ENCODE measurements around the gene GABARAP. TPM values are rescaled to one million over a fixed set of nuclear protein-coding genes. Genes with fewer than 3 reads are reported as not detected.

The GABARAP gene
- total and polyA plus RNA-seq, 10 of the 15 experiments (the other 5 are each of a cell fraction or from before 2014, with no cell fraction given) = 134 to 613 (median 285) TPM

DNA sequence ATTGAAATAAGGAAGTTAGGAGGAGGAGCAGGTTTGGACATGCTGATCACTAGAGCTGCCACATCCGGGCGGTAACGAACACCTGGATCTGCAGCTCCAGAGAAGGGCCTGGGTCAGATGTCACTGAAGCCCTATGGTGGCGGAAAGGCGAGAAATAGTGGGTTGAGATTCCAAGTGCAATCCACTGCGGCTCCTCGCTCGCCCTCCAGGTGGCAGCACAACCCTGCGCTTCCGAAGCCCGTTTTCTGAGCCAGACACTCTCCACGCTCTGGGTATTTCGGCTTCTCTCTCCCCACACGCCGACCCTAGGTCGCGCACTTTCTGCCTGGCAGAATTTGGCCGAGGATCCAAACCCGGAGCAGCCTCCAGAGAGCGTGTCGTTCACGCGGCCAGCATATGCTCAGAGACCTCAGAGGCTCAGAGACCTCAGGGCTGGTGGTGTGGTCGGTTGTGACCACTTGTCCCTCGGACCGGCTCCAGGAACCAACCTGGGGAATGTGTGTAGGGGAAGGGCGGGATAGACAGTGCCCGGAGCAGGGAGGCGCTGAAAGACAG lies 38.3 kb upstream of the GABARAP start (continued):
- TF ChIP-seq, protein P1, sequence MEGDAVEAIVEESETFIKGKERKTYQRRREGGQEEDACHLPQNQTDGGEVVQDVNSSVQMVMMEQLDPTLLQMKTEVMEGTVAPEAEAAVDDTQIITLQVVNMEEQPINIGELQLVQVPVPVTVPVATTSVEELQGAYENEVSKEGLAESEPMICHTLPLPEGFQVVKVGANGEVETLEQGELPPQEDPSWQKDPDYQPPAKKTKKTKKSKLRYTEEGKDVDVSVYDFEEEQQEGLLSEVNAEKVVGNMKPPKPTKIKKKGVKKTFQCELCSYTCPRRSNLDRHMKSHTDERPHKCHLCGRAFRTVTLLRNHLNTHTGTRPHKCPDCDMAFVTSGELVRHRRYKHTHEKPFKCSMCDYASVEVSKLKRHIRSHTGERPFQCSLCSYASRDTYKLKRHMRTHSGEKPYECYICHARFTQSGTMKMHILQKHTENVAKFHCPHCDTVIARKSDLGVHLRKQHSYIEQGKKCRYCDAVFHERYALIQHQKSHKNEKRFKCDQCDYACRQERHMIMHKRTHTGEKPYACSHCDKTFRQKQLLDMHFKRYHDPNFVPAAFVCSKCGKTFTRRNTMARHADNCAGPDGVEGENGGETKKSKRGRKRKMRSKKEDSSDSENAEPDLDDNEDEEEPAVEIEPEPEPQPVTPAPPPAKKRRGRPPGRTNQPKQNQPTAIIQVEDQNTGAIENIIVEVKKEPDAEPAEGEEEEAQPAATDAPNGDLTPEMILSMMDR (IDR thresholded peaks at IDR 0.05 in 2 of 3, conservative IDR thresholded peaks at IDR 0.05 in 1 of 3; ENCODE audit: control insufficient read depth in 2 of 3, extremely low read depth in 1 of 3, insufficient read depth in 1 of 3, low read depth in 3 of 3, low read length in 3 of 3) = peak; percentile 96 to 98 (median 98); a peak in 5 of 6 replicates
- TF ChIP-seq EP300 (IDR thresholded peaks at IDR 0.05; ENCODE audit: borderline replicate concordance in 1 of 2, control insufficient read depth in 1 of 2, low read depth in 2 of 2, low read length in 2 of 2) (no peak), WRNIP1 (IDR thresholded peaks at IDR 0.05; ENCODE audit: borderline replicate concordance, low read depth, low read length) (0 out of 2 replicates have a peak, but pooled peaks have one; percentile 75), PAX5 (IDR thresholded peaks at IDR 0.05; ENCODE audit: borderline replicate concordance, low read depth, low read length) (peak; percentile 46; the same call in 1 of the 2 replicates), CBFB (IDR thresholded peaks at IDR 0.05; ENCODE audit: low read depth) (no peak), YY1 (IDR thresholded peaks at IDR 0.05; ENCODE audit: low read depth, low read length) (peak; percentile 77; the same call in 1 of the 2 replicates), ETV6 (conservative IDR thresholded peaks at IDR 0.05 in 1 of 2, IDR thresholded peaks at IDR 0.05 in 1 of 2; ENCODE audit: borderline replicate concordance in 1 of 2, low read depth in 1 of 2) (no peak), ZNF622 (IDR thresholded peaks at IDR 0.05) (no peak), DPF2 (IDR thresholded peaks at IDR 0.05) (0 out of 2 replicates have a peak, but pooled peaks have one; percentile 44), RCOR1 (conservative IDR thresholded peaks at IDR 0.05; ENCODE audit: low read depth, low read length) (no peak), SMARCA5 (IDR thresholded peaks at IDR 0.05) (peak; percentile 84; the same call in 1 of the 2 replicates), NR2C2 (IDR thresholded peaks at IDR 0.05; ENCODE audit: borderline replicate concordance, control insufficient read depth, insufficient read length, low read depth) (no peak)
- TF ChIP-seq, protein P2, sequence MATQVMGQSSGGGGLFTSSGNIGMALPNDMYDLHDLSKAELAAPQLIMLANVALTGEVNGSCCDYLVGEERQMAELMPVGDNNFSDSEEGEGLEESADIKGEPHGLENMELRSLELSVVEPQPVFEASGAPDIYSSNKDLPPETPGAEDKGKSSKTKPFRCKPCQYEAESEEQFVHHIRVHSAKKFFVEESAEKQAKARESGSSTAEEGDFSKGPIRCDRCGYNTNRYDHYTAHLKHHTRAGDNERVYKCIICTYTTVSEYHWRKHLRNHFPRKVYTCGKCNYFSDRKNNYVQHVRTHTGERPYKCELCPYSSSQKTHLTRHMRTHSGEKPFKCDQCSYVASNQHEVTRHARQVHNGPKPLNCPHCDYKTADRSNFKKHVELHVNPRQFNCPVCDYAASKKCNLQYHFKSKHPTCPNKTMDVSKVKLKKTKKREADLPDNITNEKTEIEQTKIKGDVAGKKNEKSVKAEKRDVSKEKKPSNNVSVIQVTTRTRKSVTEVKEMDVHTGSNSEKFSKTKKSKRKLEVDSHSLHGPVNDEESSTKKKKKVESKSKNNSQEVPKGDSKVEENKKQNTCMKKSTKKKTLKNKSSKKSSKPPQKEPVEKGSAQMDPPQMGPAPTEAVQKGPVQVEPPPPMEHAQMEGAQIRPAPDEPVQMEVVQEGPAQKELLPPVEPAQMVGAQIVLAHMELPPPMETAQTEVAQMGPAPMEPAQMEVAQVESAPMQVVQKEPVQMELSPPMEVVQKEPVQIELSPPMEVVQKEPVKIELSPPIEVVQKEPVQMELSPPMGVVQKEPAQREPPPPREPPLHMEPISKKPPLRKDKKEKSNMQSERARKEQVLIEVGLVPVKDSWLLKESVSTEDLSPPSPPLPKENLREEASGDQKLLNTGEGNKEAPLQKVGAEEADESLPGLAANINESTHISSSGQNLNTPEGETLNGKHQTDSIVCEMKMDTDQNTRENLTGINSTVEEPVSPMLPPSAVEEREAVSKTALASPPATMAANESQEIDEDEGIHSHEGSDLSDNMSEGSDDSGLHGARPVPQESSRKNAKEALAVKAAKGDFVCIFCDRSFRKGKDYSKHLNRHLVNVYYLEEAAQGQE (IDR thresholded peaks at IDR 0.05; ENCODE audit: low read depth, low read length) = no peak
- TF ChIP-seq, protein P3, sequence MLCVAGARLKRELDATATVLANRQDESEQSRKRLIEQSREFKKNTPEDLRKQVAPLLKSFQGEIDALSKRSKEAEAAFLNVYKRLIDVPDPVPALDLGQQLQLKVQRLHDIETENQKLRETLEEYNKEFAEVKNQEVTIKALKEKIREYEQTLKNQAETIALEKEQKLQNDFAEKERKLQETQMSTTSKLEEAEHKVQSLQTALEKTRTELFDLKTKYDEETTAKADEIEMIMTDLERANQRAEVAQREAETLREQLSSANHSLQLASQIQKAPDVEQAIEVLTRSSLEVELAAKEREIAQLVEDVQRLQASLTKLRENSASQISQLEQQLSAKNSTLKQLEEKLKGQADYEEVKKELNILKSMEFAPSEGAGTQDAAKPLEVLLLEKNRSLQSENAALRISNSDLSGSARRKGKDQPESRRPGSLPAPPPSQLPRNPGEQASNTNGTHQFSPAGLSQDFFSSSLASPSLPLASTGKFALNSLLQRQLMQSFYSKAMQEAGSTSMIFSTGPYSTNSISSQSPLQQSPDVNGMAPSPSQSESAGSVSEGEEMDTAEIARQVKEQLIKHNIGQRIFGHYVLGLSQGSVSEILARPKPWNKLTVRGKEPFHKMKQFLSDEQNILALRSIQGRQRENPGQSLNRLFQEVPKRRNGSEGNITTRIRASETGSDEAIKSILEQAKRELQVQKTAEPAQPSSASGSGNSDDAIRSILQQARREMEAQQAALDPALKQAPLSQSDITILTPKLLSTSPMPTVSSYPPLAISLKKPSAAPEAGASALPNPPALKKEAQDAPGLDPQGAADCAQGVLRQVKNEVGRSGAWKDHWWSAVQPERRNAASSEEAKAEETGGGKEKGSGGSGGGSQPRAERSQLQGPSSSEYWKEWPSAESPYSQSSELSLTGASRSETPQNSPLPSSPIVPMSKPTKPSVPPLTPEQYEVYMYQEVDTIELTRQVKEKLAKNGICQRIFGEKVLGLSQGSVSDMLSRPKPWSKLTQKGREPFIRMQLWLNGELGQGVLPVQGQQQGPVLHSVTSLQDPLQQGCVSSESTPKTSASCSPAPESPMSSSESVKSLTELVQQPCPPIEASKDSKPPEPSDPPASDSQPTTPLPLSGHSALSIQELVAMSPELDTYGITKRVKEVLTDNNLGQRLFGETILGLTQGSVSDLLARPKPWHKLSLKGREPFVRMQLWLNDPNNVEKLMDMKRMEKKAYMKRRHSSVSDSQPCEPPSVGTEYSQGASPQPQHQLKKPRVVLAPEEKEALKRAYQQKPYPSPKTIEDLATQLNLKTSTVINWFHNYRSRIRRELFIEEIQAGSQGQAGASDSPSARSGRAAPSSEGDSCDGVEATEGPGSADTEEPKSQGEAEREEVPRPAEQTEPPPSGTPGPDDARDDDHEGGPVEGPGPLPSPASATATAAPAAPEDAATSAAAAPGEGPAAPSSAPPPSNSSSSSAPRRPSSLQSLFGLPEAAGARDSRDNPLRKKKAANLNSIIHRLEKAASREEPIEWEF (IDR thresholded peaks at IDR 0.05; ENCODE audit: insufficient replicate concordance, low read depth, low read length) = no peak
- TF ChIP-seq, protein P4, sequence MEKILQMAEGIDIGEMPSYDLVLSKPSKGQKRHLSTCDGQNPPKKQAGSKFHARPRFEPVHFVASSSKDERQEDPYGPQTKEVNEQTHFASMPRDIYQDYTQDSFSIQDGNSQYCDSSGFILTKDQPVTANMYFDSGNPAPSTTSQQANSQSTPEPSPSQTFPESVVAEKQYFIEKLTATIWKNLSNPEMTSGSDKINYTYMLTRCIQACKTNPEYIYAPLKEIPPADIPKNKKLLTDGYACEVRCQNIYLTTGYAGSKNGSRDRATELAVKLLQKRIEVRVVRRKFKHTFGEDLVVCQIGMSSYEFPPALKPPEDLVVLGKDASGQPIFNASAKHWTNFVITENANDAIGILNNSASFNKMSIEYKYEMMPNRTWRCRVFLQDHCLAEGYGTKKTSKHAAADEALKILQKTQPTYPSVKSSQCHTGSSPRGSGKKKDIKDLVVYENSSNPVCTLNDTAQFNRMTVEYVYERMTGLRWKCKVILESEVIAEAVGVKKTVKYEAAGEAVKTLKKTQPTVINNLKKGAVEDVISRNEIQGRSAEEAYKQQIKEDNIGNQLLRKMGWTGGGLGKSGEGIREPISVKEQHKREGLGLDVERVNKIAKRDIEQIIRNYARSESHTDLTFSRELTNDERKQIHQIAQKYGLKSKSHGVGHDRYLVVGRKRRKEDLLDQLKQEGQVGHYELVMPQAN (conservative IDR thresholded peaks at IDR 0.05) = no peak

All from GM12878 (cell line).